HepG2 (cell line): ENCODE results near the gene CRY1. TPM values are rescaled to one million over a fixed set of nuclear protein-coding genes. Genes with fewer than 3 reads are reported as not detected.

Source experiments
- ARID3A ChIP-seq: IDR thresholded peaks from 2 replicates; pipeline ENCODE4 v1.6.1; 2012; ENCODE audit warnings: low read depth, low read length, improper control_type of control experiment
- ATF1 ChIP-seq: IDR thresholded peaks from 2 replicates; pipeline ENCODE4 v1.6.1; 2016; ENCODE audit warnings: mild to moderate bottlenecking, control low read depth
- CHD2 ChIP-seq: IDR thresholded peaks from 2 replicates; pipeline ENCODE4 v1.6.1; 2011; ENCODE audit warnings: low read depth, low read length, improper control_type of control experiment
- CREBL2 ChIP-seq: sonication (generic); formaldehyde crosslinking; IDR thresholded peaks from 2 replicates; pipeline ENCODE4 v1.8.1; 2023; ENCODE audit warnings: missing genetic modification reagents, mild to moderate bottlenecking, borderline replicate concordance
- DNMT1 ChIP-seq: sonication (generic); formaldehyde crosslinking; IDR thresholded peaks from 2 replicates; pipeline ENCODE4 v1.5.1; 2020; ENCODE audit warnings: mild to moderate bottlenecking, missing genetic modification reagents
- EZH2 ChIP-seq: conservative IDR thresholded peaks from 2 replicates; pipeline ENCODE4 v1.6.1; 2012; ENCODE audit warnings: mild to moderate bottlenecking, low read depth, low read length, moderate library complexity
- FOXP4 ChIP-seq: sonication (generic); formaldehyde crosslinking; IDR thresholded peaks from 2 replicates; pipeline ENCODE4 v1.4.0; 2020; ENCODE audit warnings: missing genetic modification reagents
- GPN1 ChIP-seq: sonication (generic); formaldehyde crosslinking; IDR thresholded peaks from 2 replicates; pipeline ENCODE4 v1.5.1; 2020; ENCODE audit warnings: missing genetic modification reagents, borderline replicate concordance
- HIVEP1 ChIP-seq: sonication (generic); formaldehyde crosslinking; IDR thresholded peaks from 2 replicates; pipeline ENCODE4 v1.4.0; 2020; ENCODE audit warnings: mild to moderate bottlenecking, missing genetic modification reagents
- ZBTB20 ChIP-seq: sonication (generic); formaldehyde crosslinking; IDR thresholded peaks from 2 replicates; pipeline ENCODE4 v1.8.1; 2023; ENCODE audit warnings: missing genetic modification reagents, low read depth, mild to moderate bottlenecking, borderline replicate concordance
- ZFP1 ChIP-seq: IDR thresholded peaks from 2 replicates; pipeline ENCODE4 v1.6.1; 2016
- ZNF318 ChIP-seq: sonication (generic); formaldehyde crosslinking; IDR thresholded peaks from 2 replicates; pipeline ENCODE4 v1.4.0; 2020; ENCODE audit warnings: mild to moderate bottlenecking, missing genetic modification reagents
- ZNF33A ChIP-seq: sonication (generic); formaldehyde crosslinking; IDR thresholded peaks from 2 replicates; pipeline ENCODE4 v1.5.1; 2020; ENCODE audit warnings: missing genetic modification reagents, mild to moderate bottlenecking, moderate library complexity, borderline replicate concordance
- ZNF431 ChIP-seq: sonication (generic); formaldehyde crosslinking; IDR thresholded peaks from 2 replicates; pipeline ENCODE4 v1.9.0; 2022; ENCODE audit warnings: missing genetic modification reagents, low read depth, mild to moderate bottlenecking, borderline replicate concordance
- ZNF547 ChIP-seq: sonication (generic); formaldehyde crosslinking; IDR thresholded peaks from 2 replicates; pipeline ENCODE4 v1.5.1; 2020; ENCODE audit warnings: mild to moderate bottlenecking, missing genetic modification reagents
- ZNF549 ChIP-seq: sonication (generic); formaldehyde crosslinking; IDR thresholded peaks from 2 replicates; pipeline ENCODE4 v1.5.0; 2020; ENCODE audit warnings: missing genetic modification reagents
- ZNF550 ChIP-seq: sonication (generic); formaldehyde crosslinking; IDR thresholded peaks from 2 replicates; pipeline ENCODE4 v1.4.0; 2020; ENCODE audit warnings: mild to moderate bottlenecking, missing genetic modification reagents, borderline replicate concordance
- ZNF598 ChIP-seq: sonication (generic); formaldehyde crosslinking; IDR thresholded peaks from 2 replicates; pipeline ENCODE4 v1.5.1; 2020; ENCODE audit warnings: mild to moderate bottlenecking, missing genetic modification reagents, borderline replicate concordance
- polyA plus RNA-seq, 8 experiments: library from polyadenylated mRNA; depleted of rRNA in 3 of 8; stranded (reverse) in 7 of 8; unstranded in 1 of 8; fragments of >200 nt; fragmentation: Illumina TruSeq in 4 of 8; extraction: Trizol in 4 of 8; gene quantifications; 2 replicates each; pipeline versions ENCODE4 v1.2.1 to v1.2.3, GENCODE V29; 2011 to 2016; ENCODE audit warnings: low read depth in 4 of 8, missing spikeins in 1 of 8, mixed read lengths in 1 of 8; ENCODE audit not compliant: insufficient read depth in 1 of 8
- total RNA-seq, 5 experiments: library from RNA; depleted of rRNA; stranded (reverse); fragments of >200 nt; fragmentation: Illumina TruSeq; extraction: Trizol; gene quantifications; 2 replicates each; pipeline ENCODE4 v1.2.3, GENCODE V29; 2016; ENCODE audit warnings: low read depth in 1 of 5

The CRY1 gene
- total and polyA plus RNA-seq, 2 of the 13 experiments (the other 11 are each of a cell fraction or from before 2014, with no cell fraction given): 11.4 to 13.9 TPM

- TF ChIP-seq ZNF318: no peak
- no peak for TF ChIP-seq ZFP1 (CRISPR knock-in tag)
- no peak for TF ChIP-seq CREBL2 (CRISPR knock-in tag)
- TF ChIP-seq ZNF598 (CRISPR knock-in tag): peak; percentile 53; the same call in 1 of the 2 replicates
- no peak for TF ChIP-seq GPN1 (CRISPR knock-in tag)
- peak; percentile 92 for TF ChIP-seq HIVEP1 (CRISPR knock-in tag)
- TF ChIP-seq ARID3A: no peak
- TF ChIP-seq ZNF550: no peak
- TF ChIP-seq FOXP4 (CRISPR knock-in tag): 0 out of 2 replicates have a peak, but pooled peaks have one; percentile 29
- no peak for TF ChIP-seq ZNF33A (CRISPR knock-in tag)
- peak; percentile 36; the same call in 1 of the 2 replicates for TF ChIP-seq ZBTB20
- TF ChIP-seq ATF1 (CRISPR knock-in tag): 0 out of 2 replicates have a peak, but pooled peaks have one; percentile 52
- TF ChIP-seq EZH2: no peak
- no peak for TF ChIP-seq DNMT1 (CRISPR knock-in tag)
- TF ChIP-seq ZNF431 (CRISPR knock-in tag): peak; percentile 17; the same call in 1 of the 2 replicates
- TF ChIP-seq CHD2: no peak
- TF ChIP-seq ZNF547 (CRISPR knock-in tag): 0 out of 2 replicates have a peak, but pooled peaks have one; percentile 50
- no peak for TF ChIP-seq ZNF549 (CRISPR knock-in tag)
Measured at GRCh38 chr12:106955377-106956047, 137.8 kb downstream of the CRY1 start, which contains the start of gene TMEM263 (continued).
